Stimulated activated CD8-positive, alpha-beta memory T cell treated with anti-CD3 and anti-CD28 coated beads, Interleukin-4, amount 100 ng/mL, for 48 hours (primary cell): ENCODE results near the gene GJD3.
"Not testable (repeated sequence)": the region's sequence is repeated elsewhere in the genome, so short reads cannot be mapped to it uniquely, and the experiment has no call there.

Experiments used
- DNase-seq: peaks from one replicate; pipeline ENCODE4 v3.0.0-alpha.2; 2020

The GJD3 gene

DNA sequence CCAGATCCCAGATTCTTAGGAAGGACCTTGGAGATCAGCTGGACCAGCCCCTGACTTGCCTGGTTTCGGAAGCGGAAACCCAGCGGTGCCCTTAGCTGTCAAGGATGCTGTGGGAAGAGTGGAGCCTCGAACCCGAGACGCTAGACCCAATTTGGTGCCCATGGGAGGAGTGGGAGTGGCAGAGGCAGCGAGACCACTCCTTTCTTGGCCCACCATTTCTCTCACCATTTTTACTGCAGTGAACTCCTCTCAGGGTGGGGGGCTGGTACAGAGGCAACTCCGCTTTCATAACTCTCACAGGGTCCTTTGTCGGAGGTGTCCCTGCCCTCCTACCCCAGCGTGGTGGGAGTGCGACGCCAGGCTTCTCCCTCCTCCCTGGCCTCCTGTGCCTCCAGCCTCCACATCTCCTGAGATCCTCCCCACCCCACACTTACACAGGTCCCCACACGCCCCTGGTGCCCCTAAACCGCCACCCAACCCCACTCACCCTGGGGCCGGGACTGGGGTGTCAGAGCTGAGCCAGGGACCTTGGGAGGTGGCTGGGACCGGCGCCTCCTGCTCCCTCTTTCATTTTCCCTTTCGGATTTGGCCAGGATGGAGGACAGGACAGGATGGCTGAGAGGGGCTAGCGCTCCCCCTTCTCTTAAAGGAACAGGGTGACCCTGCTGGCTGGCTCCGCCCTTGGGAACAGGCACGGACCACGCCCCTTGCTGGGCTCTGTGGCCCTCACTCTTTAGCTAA is at the start of gene GJD3:
TSS of gene GJD3 (minus strand) at position 617 of the 741 bp plus-strand sequence. CDS start 922 bp downstream, outside the sequence.
- DNase-seq: no peak

DNA sequence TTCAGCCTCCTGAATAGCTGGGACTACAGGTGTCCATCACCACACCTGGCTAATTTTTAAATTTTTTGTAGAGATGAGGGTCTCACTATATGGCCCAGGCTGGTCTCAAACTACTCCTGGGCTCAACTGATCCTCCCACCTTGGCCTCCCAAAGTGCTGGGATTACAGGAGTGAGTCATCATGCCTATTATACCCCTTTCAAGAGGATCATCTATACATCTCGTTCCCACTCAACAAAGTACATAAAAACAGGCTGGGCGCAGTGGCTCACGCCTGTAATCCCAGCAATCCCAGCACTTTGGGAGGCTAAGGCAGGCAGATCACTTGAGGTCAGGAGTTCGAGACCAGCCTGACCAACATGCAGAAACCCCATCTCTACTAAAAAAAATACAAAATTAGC is 49.8 kb upstream of the GJD3 start:
- DNase-seq: not testable (repeated sequence)

DNA sequence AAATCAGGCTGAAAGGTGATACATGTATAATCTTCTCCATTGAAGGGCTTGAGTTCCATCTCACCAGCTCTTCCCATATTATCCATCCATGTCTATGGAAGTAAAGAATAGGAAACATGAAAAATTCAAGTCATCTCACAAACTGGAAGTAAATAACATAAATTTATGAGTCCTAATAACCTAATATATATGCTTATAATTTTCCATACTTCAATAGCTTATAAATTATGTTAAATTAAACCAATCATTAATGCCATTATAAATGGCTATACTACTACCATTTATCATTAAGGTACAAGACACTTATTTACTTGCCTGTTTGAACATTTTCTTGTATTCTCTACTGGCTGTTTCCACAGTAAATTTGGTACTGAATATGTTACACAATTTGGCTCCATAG is 48.3 kb upstream of the GJD3 start:
- DNase-seq: no peak

GRCh38 chr17:40411821-40412220 is 47.3 kb upstream of the GJD3 start:
- no peak for DNase-seq

GRCh38 chr17:40410082-40410481 is 45.5 kb upstream of the GJD3 start:
- no peak for DNase-seq

- DNase-seq: not testable (repeated sequence)
Measured at GRCh38 chr17:40409540-40409939, 45.0 kb upstream of the GJD3 start.

DNA sequence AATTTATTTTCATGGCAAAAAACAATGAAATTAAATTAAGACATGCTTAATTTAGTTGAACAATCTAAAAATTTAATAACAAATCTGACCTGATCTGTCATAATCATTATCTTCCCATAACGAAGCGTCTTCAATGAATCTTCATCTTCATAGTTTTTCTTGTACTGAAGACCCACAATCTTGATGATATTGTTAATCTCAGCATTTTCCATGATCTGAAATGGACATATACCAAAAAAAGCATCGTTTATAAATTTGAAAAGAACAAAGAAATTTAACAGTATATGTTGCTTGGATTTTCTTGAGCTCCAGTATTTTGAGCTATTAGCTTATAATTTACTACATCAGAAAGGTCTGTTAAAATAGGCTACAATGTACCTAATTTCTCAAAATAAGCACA is 42.9 kb upstream of the GJD3 start:
- DNase-seq: no peak

DNA sequence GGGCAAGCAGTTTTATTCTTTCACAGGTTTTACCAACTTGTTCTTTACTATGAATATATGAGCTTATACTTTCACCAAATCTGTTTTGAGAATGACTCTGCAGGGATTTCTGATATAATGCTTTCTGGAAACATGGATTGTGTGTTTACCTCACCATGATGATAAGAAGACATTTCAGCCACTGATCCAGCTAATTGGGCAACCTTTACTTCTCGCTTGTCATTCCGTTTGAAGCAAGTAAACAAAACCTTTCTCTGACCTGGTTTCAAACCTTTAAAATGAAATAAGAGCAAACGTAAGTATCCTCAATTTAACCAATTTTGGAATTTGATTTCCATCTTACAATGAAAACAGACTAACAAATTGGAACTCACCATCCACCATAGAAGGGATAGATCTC is 39.5 kb upstream of the GJD3 start:
- no peak for DNase-seq

DNA sequence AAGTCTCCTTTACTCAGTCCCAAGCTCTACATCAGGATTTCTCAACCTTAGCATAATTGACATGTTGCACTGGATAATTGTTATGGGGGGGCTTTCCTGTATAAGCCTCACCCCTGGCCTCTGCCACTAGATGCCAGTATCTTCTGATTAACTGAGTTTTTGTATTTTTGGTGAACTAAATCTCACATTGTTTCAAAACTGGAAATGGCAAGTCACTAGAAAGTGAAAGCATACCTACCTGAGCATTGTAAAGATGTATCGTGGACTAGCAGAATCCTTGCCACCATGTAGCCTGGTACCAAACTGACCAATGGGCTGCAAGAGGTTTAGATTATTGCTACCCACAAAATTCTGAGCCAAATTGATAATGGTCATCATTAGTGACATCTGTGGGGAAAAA is 38.1 kb upstream of the GJD3 start:
- DNase-seq: no peak

GRCh38 chr17:40399185-40399584 is 34.6 kb upstream of the GJD3 start:
- no peak for DNase-seq

GRCh38 chr17:40386555-40386954 is 22.0 kb upstream of the GJD3 start:
- DNase-seq: not testable (repeated sequence)

- DNase-seq: no peak
Measured at GRCh38 chr17:40382251-40382650, 17.7 kb upstream of the GJD3 start.

DNA sequence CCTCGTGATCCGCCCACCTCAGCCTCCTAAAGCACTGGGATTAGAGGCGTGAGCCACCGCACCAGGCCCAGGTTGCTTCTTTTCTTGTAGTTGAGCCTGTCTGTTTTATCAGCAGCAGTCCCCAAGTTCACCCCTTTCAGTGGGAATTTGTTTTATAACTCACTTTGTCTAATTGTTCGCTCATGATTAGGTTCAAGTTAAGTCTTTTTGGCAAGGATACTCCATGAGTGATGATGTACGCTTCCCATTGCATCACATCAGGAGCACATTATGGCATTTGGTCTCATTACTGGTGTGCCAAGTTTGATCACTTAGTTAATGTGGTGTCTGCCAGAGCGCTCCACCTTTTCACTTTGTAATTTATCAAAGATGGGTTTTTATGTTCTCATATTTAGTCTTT is 14.4 kb upstream of the GJD3 start:
- no peak for DNase-seq

GRCh38 chr17:40377832-40378231 is 13.3 kb upstream of the GJD3 start:
- DNase-seq: no peak

DNA sequence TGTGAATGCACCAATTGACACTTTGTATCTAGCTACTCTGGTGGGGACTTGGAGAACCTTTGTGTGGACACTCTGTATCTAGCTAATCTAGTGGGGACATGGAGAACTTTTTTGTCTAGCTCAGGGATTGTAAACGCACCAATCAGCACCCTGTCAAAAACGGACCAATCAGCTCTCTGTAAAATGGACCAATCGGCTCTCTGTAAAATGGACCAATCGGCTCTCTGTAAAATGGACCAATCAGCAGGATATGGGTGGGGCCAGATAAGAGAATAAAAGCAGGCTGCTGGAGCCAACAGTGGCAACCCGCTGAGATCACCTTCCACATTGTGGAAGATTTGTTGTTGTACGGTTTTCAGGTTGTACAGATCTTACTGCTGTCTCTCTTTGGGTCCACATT is 12.0 kb upstream of the GJD3 start:
- not testable (repeated sequence) for DNase-seq

GRCh38 chr17:40375786-40376185 is 11.2 kb upstream of the GJD3 start:
- not testable (repeated sequence) for DNase-seq

GRCh38 chr17:40374821-40375498 is 10.4 kb upstream of the GJD3 start:
- no peak for DNase-seq

DNA sequence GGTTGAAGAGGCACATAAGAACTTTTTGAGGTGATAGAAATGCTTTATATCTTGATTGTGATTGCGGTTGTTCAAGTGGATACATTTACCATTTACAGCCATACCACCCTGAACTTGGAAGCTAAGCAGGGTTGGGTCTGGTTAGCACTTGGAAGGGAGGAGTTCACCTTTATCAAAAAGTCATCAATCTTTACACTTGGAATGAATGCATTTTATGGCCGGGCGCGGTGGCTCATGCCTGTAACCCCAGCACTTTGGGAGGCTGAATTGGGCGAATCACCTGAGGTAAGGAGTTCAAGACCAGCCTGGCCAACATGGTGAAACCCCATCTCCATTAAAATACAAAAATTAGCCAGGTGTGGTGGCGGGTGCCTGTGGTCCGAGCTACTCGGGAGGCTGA is 9.5 kb upstream of the GJD3 start:
- DNase-seq: peak; percentile 26

GRCh38 chr17:40373324-40373723 is 8.8 kb upstream of the GJD3 start:
- DNase-seq: no peak

DNA sequence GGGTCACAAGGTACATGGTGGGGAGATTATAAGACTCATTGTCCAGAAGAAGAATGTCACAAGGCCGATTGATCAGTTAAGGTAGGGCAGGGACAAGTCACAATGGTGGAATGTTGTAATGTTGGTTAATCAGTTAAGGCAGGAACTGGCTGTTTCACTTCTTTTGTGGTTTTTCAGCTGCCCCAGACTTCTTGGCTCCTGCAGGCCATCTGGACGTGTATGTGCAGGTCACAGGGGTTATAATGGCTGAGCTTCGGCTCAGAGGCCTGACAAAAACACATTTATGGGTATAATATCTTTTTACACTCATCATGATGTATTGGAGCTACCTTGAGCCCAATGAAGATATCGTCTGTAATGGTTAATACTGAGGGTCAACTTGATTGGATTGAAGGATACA is 8.1 kb upstream of the GJD3 start:
- DNase-seq: not testable (repeated sequence)

GRCh38 chr17:40372031-40372430 is 7.5 kb upstream of the GJD3 start:
- no peak for DNase-seq

DNA sequence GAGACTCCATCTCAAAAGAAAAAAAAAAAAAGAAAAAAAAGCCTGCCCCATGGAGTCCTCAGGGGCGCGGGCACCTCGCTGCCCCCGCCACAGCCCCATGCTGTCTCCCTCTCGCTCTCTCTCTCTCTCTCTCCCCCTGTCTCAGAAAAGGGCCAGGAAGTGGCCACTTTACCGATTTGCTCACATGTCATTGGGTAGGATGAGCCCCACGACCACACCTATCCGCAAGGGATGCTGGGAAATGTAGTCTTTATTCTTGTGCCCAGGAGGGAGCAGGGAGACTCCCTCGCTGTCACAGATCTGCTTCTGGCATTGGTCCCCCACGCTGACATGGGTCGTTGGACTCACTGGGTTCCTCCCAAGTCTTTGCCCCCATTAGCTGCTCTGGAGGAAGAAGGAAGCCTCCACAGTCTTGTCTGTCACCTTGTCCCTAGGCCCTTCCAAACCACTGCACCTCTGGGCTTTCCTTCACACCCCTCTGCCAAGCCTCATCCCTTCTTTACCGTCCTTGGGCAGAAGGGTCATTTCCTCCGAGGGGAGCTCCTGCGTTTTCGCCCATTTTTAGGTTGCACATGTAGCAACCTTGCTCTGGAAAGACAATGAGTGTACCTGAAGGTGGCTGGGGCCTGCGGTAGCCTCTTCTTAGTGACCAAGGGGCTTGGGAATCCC is 6.9 kb upstream of the GJD3 start:
- peak; percentile 51 for DNase-seq

DNA sequence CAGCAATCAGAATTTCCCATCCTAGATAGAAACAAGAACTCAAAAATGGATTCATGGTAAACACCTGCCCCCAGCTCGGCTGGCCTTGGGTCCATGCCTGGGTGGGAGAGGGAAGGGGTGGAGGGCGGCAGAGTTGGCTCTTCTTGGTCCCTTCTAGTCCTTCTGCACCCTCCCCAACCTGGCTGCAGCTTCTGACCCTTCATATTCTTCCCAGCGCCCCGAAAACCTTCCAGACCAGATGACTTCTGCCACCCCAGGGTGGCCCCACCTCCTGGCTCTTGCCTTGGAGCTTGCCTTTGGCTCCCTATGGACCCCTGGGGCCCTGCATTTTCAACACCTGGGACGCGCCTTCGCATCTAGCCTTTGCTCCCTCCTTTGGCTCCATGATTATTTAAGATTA is 5.4 kb upstream of the GJD3 start:
- no peak for DNase-seq

DNA sequence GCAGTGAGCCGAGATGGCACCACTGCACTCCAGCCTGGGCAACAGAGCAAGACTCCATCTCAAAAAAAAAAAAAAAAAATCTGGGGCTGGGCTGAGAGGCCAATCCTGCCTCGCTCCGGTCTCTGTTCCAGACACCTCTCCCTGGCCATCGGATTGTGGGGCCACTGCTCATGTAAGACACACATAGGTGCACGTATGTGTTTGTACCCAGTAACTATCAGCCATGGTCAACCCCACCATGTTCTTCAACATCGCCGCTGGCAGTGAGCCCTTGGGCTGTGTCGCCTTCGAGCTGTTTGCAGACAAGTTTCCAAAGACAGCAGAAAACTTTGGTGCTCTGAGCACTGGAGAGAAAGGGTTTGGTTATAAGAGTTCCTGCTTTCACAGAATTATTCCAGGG is 3.2 kb upstream of the GJD3 start:
- DNase-seq: not testable (repeated sequence)
